DOHH2 (cell line): Measurements from ENCODE around the gene ACKR3.

Experiments
- EZH2phosphoT487 ChIP-seq: fragments of 200-600 bp; sonication (generic); IDR thresholded peaks from 2 replicates; pipeline ENCODE4 v1.6.1; 2017; ENCODE audit warnings: borderline replicate concordance, mild to moderate bottlenecking, antibody characterized with exemption, low read length, moderate library complexity, mixed read lengths
- TF ChIP-seq, protein P1 (sequence below): fragments of 200-600 bp; sonication (generic); IDR thresholded peaks from one replicate; pipeline ENCODE4 v1.5.1; 2014; ENCODE audit warnings: antibody characterized with exemption, mild to moderate bottlenecking, low read depth, low read length; ENCODE audit not compliant: poor library complexity, severe bottlenecking

DNA sequence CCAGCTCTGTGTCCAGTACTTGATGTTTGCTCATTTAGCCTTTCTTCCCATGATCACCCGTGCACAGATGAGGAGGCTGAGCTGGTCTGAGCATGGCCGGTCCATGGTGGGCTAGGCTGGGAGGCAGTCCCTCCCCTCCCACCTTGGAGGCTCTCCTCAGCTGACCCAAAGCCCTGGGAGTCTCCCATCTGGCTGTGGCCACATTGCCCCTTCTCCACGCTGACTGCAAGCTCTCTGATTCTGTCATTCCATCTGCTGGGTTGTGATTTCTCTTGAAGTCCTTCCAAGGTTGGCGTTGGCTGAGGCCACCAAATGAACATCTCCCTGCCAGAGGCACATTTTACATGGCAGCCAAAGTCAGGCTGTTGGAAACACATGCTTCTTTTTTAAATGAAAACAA, 44.0 kb downstream of the ACKR3 start:
- TF ChIP-seq, protein P1, sequence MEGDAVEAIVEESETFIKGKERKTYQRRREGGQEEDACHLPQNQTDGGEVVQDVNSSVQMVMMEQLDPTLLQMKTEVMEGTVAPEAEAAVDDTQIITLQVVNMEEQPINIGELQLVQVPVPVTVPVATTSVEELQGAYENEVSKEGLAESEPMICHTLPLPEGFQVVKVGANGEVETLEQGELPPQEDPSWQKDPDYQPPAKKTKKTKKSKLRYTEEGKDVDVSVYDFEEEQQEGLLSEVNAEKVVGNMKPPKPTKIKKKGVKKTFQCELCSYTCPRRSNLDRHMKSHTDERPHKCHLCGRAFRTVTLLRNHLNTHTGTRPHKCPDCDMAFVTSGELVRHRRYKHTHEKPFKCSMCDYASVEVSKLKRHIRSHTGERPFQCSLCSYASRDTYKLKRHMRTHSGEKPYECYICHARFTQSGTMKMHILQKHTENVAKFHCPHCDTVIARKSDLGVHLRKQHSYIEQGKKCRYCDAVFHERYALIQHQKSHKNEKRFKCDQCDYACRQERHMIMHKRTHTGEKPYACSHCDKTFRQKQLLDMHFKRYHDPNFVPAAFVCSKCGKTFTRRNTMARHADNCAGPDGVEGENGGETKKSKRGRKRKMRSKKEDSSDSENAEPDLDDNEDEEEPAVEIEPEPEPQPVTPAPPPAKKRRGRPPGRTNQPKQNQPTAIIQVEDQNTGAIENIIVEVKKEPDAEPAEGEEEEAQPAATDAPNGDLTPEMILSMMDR, result no peak
- no peak for TF ChIP-seq EZH2phosphoT487
